Keratinocyte (primary cell): ENCODE measurements around the gene MUC2. TPM values are rescaled to one million over a fixed set of nuclear protein-coding genes. Genes with fewer than 3 reads are reported as not detected.

Source experiments
- DNase-seq: peaks from one replicate; pipeline ENCODE4 v3.0.0-alpha.2; 2011; ENCODE audit warnings: low read depth, missing footprints, low spot score
- FAIRE-seq: peaks from 2 replicates; lab custom pipeline; 2011; peaks lifted over from hg19 to GRCh38; lab: Jason Lieb, UNC
- H2AFZ ChIP-seq: 2 replicates; pipeline ENCODE4 v1.6.0; 2012; ENCODE audit warnings: low read length, control low read depth, inconsistent platforms; ENCODE audit not compliant: control insufficient read depth
- H3K27ac ChIP-seq: 2 replicates; pipeline ENCODE4 v1.5.1; 2011; ENCODE audit warnings: low read length; ENCODE audit not compliant: control insufficient read depth, insufficient read depth
- H3K27me3 ChIP-seq: 3 replicates; pipeline ENCODE4 v1.6.0; 2011; ENCODE audit warnings: low read length; ENCODE audit not compliant: control insufficient read depth, insufficient read depth; ENCODE audit errors: extremely low read depth
- H3K36me3 ChIP-seq, 2 experiments: 2 replicates in 1 of 2; 3 replicates in 1 of 2; pipeline ENCODE4 v1.5.1; 2011; ENCODE audit warnings: low read length in 2 of 2, mild to moderate bottlenecking in 1 of 2; ENCODE audit not compliant: control insufficient read depth in 2 of 2, insufficient read depth in 2 of 2; ENCODE audit errors: extremely low read depth in 1 of 2
- H3K4me1 ChIP-seq: 3 replicates; pipeline ENCODE4 v1.5.1; 2011; ENCODE audit warnings: low read length; ENCODE audit not compliant: control insufficient read depth, insufficient read depth; ENCODE audit errors: extremely low read depth
- H3K4me2 ChIP-seq: 3 replicates; pipeline ENCODE4 v1.6.0; 2011; ENCODE audit warnings: low read depth, low read length; ENCODE audit not compliant: control insufficient read depth, insufficient read depth; ENCODE audit errors: extremely low read depth
- H3K4me3 ChIP-seq, 3 experiments: fragments of 200-600 bp in 1 of 3; sonication (generic) in 1 of 3; 2 replicates in 2 of 3; 3 replicates in 1 of 3; pipeline ENCODE4 v1.5.1; 2011 to 2016; ENCODE audit warnings: low read length in 3 of 3, mild to moderate bottlenecking in 3 of 3, control low read depth in 2 of 3, inconsistent platforms in 1 of 3, low read depth in 1 of 3, mixed read lengths in 1 of 3, mixed run types in 1 of 3, moderate library complexity in 1 of 3; ENCODE audit not compliant: control insufficient read depth in 2 of 3, insufficient read depth in 2 of 3; ENCODE audit errors: extremely low read depth in 1 of 3
- H3K79me2 ChIP-seq: 2 replicates; pipeline ENCODE4 v1.6.0; 2012; ENCODE audit warnings: low read length; ENCODE audit not compliant: control insufficient read depth, insufficient read depth
- H3K9ac ChIP-seq: 3 replicates; pipeline ENCODE4 v1.6.0; 2011; ENCODE audit warnings: low read length; ENCODE audit not compliant: control insufficient read depth, insufficient read depth; ENCODE audit errors: extremely low read depth
- H3K9me1 ChIP-seq: 3 replicates; pipeline ENCODE4 v1.6.0; 2011; ENCODE audit warnings: low read length; ENCODE audit not compliant: control insufficient read depth, insufficient read depth; ENCODE audit errors: extremely low read depth
- H3K9me3 ChIP-seq: 2 replicates; pipeline ENCODE4 v1.5.1; 2012; ENCODE audit warnings: low read depth, low read length; ENCODE audit not compliant: control insufficient read depth
- H4K20me1 ChIP-seq: 3 replicates; pipeline ENCODE4 v1.6.0; 2011; ENCODE audit warnings: low read length; ENCODE audit not compliant: control insufficient read depth, insufficient read depth; ENCODE audit errors: extremely low read depth
- CTCF ChIP-seq, 3 experiments: IDR thresholded peaks in 1 of 3; conservative IDR thresholded peaks in 1 of 3; optimal IDR thresholded peaks in 1 of 3; 2 replicates in 2 of 3; 3 replicates in 1 of 3; pipeline versions ENCODE3 to v1.5.1; 2011; ENCODE audit warnings: low read length in 3 of 3, mild to moderate bottlenecking in 3 of 3, moderate library complexity in 2 of 3, control low read depth in 1 of 3, inconsistent platforms in 1 of 3; ENCODE audit not compliant: insufficient read depth in 2 of 3; ENCODE audit errors: extremely low read depth in 1 of 3
- EZH2 ChIP-seq: IDR thresholded peaks from one replicate; pipeline ENCODE4 v1.6.1; 2012; ENCODE audit warnings: inconsistent platforms, mild to moderate bottlenecking, low read length, moderate library complexity
- dilution Hi-C: fragments of 300-500 bp; cut with MboI; formaldehyde crosslinking; loops from one replicate; pipeline ENCODE4 v1.7.0; 2020; ENCODE audit warnings: low sequenced_read_pairs; ENCODE audit not compliant: extremely low pct_ligation_motif_present
- polyA plus RNA-seq, 5 experiments: library from polyadenylated mRNA; depleted of rRNA in 3 of 5; stranded (reverse) in 3 of 5; stranded (forward) in 1 of 5; unstranded in 1 of 5; fragments of >200 nt; gene quantifications; 1 replicate in 1 of 5; 2 replicates in 3 of 5; 3 replicates in 1 of 5; pipeline versions ENCODE4 v1.2.1 to v1.2.3, GENCODE V29; 2011 to 2012; ENCODE audit warnings: missing spikeins in 2 of 5, low read depth in 1 of 5, low replicate concordance in 1 of 5

The MUC2 gene
- polyA plus RNA-seq, 1 donor (not counting 4 experiments of a cell fraction or from before 2014, with no cell fraction given): not detected

DNA sequence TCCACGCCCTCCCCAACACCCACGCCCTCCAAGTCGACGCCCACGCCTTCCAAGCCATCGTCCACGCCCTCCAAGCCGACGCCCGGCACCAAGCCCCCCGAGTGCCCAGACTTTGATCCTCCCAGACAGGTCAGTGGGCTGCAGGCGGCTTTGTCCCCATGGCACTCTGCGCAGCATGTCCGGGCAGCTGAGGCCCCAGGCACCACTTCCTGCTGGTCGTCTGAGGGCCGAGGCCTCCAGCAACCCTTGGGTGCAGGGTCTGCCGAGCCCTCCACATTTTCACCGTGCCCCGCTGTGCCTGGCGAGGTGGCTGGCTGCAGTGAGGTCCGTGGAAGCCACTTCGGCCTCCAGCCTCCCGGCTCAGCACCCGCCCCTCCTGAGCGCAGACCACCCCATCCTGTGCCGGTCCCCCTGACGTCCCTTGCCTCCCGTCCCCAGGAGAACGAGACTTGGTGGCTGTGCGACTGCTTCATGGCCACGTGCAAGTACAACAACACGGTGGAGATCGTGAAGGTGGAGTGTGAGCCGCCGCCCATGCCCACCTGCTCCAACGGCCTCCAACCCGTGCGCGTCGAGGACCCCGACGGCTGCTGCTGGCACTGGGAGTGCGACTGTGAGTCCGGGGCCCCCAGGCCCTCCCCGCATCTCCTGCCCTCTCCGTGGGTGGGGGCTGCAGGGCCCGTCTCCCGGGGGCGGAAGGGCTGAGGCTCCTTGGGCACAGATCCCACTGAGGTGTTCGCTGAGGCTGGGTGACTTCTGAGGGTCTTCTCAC is 26.8 kb downstream of the MUC2 start:
- Histone ChIP-seq H4K20me1 (no peaks in the 10 kb centered on the region), H2AFZ (no peak overlapping the region), H3K36me3 (no peaks in the 10 kb centered on the region), H3K27me3 (no peaks in the 10 kb centered on the region), H3K27ac (no peak overlapping the region), H3K79me2 (no peaks in the 10 kb centered on the region), H3K4me3 (no peak overlapping the region), H3K9ac (no peak overlapping the region), H3K9me3 (peaks cover 13% of the 10 kb centered on the region), H3K4me1 (no peaks in the 10 kb centered on the region), H3K9me1 (no peaks in the 10 kb centered on the region), H3K4me2 (no peak overlapping the region)
- no peak for TF ChIP-seq CTCF (optimal IDR thresholded peaks at IDR 0.05 in 1 of 3, IDR thresholded peaks at IDR 0.05 in 1 of 3, conservative IDR thresholded peaks at IDR 0.05 in 1 of 3; ENCODE audit: extremely low read depth in 1 of 3, insufficient read depth in 2 of 3, low read length in 3 of 3)
- TF ChIP-seq EZH2: no peak
- FAIRE-seq (no peak), DNase-seq (no peak)
- dilution Hi-C loops: no loop called here

DNA sequence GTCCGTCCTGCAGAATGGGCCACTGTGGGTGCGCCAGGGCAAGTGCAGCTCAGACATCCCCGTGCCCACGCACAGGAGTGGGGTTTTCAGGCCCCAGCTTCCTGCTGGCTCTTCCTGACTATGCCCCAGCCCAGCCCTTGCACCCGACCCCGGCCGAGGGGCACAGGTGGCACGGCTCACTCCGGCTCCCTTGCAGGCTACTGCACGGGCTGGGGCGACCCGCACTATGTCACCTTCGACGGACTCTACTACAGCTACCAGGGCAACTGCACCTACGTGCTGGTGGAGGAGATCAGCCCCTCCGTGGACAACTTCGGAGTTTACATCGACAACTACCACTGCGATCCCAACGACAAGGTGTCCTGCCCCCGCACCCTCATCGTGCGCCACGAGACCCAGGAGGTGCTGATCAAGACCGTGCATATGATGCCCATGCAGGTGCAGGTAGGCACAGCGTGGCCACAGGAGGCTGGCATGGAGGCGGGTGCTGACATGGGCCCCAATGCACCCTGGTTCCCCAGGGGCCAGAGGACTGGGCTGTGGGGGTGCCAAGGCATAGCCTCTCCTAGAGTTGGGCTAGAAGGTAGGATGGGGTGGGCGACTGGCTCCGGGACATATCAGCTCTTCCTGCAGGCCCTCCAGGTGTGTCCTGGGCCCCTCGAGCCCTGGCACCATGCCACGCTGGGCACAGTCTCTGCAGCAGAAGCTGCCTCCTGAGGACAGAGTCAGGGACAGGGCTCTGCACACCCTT is 27.7 kb downstream of the MUC2 start:
- Histone ChIP-seq H4K20me1 (no peaks in the 10 kb centered on the region), H3K4me2 (no peak overlapping the region), H3K27me3 (no peaks in the 10 kb centered on the region), H3K4me3 (no peak overlapping the region), H3K27ac (no peak overlapping the region), H2AFZ (no peak overlapping the region), H3K79me2 (no peaks in the 10 kb centered on the region), H3K9me3 (peaks cover 13% of the 10 kb centered on the region), H3K9me1 (no peaks in the 10 kb centered on the region), H3K4me1 (no peaks in the 10 kb centered on the region), H3K36me3 (no peaks in the 10 kb centered on the region), H3K9ac (no peak overlapping the region)
- dilution Hi-C loops: no loop called here
- no peak for DNase-seq
- TF ChIP-seq EZH2: no peak
- TF ChIP-seq CTCF (optimal IDR thresholded peaks at IDR 0.05 in 1 of 3, IDR thresholded peaks at IDR 0.05 in 1 of 3, conservative IDR thresholded peaks at IDR 0.05 in 1 of 3; ENCODE audit: extremely low read depth in 1 of 3, insufficient read depth in 2 of 3, low read length in 3 of 3): no peak
- FAIRE-seq: no peak
